BJ (cell line): Measurements from ENCODE around the gene DSCAML1. TPM values are rescaled to one million over a fixed set of nuclear protein-coding genes. Genes with fewer than 3 reads are reported as not detected.

Experiments
- CTCF ChIA-PET: fragments of 350-600 bp; formaldehyde crosslinking; extraction: SDS; loops from one replicate; lab custom pipeline; 2021; ENCODE audit warnings: antibody characterized with exemption, inconsistent platforms; lab: Yijun Ruan, JAX
- POLR2A ChIA-PET: fragments of 300-600 bp; sonication (Branson Sonifier 250); formaldehyde crosslinking; extraction: SDS; loops from one replicate; lab custom pipeline; 2021; ENCODE audit warnings: antibody characterized with exemption; lab: Charles Lee
- DNase-seq: peaks from one replicate; pipeline ENCODE4 v3.0.0-alpha.2; 2011; ENCODE audit warnings: low read depth
- H3K27me3 ChIP-seq: 2 replicates; pipeline ENCODE4 v1.6.0; 2011; ENCODE audit warnings: low read length; ENCODE audit not compliant: control insufficient read depth, insufficient read depth
- H3K36me3 ChIP-seq: 2 replicates; pipeline ENCODE4 v1.5.1; 2011; ENCODE audit warnings: low read length; ENCODE audit not compliant: control insufficient read depth, insufficient read depth
- H3K4me3 ChIP-seq: 2 replicates; pipeline ENCODE4 v1.5.1; 2011; ENCODE audit warnings: low read depth, mild to moderate bottlenecking, control low read depth, low read length
- CTCF ChIP-seq: IDR thresholded peaks from 2 replicates; pipeline ENCODE4 v1.5.1; 2011; ENCODE audit warnings: low read depth, mild to moderate bottlenecking, control low read depth, inconsistent platforms, low read length, moderate library complexity; ENCODE audit not compliant: insufficient read depth
- polyA plus RNA-seq: library from polyadenylated mRNA; depleted of rRNA; stranded (reverse); fragments of >200 nt; gene quantifications from 2 replicates; pipeline ENCODE4 v1.2.3, GENCODE V29; 2011

The DSCAML1 gene
- polyA plus RNA-seq, 1 experiment, result not detected

DNA sequence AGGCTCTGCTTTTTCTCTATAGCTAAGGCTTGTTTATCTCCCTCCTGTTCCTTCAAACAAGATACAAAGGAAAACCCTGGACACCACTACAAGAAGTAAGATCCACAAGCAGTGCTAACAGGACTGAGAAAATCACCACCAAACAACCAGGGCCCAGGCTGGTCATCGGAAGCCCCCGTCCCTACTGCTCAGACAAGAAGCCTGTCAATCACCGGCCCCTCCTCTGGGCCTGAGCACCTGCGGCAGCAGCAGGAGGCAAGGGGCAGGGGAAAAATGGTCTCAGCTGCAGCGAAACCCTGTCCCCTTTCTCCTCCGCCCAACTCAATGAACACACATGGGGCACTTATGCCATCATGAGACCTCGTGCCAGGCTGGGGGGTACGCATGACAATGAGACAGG is 314.1 kb downstream of the DSCAML1 start:
- POLR2A ChIA-PET, result no interaction called here
- no peak for DNase-seq
- H3K36me3 ChIP-seq, result no peaks in the 10 kb centered on the region
- CTCF ChIA-PET, result no interaction called here
- no peak for TF ChIP-seq CTCF
- no peak overlapping the region for H3K4me3 ChIP-seq
- no peaks in the 10 kb centered on the region for H3K27me3 ChIP-seq

DNA sequence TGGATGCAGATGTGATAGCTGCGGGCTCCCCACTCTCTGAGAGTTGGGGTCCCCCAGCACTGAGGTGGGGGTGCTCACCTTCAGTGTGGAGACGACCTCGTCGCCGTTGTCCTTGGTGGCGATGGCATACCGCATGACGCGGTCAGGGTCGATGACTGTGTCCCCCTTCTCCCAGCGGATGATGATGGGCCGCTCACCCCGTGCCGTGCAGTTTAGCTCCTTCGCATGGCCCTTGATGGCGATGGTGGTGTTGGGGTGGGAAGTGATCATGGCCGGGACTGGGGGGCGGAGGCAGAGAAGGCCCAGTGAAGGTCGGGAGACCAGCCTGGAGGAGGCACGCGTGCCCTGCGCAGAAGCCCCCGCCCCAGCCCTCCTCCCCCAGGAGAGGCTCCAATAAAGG is 315.1 kb downstream of the DSCAML1 start:
- no peak for DNase-seq
- no peak for TF ChIP-seq CTCF
- POLR2A ChIA-PET, result no interaction called here
- Histone ChIP-seq H3K27me3 (no peaks in the 10 kb centered on the region), H3K36me3 (no peaks in the 10 kb centered on the region), H3K4me3 (no peak overlapping the region)
- CTCF ChIA-PET, result interaction anchor here (0.6 kb wide), 1 partner anchor 84 kb away, joined by 3 read pairs; no protein-coding TSS in a partner anchor

DNA sequence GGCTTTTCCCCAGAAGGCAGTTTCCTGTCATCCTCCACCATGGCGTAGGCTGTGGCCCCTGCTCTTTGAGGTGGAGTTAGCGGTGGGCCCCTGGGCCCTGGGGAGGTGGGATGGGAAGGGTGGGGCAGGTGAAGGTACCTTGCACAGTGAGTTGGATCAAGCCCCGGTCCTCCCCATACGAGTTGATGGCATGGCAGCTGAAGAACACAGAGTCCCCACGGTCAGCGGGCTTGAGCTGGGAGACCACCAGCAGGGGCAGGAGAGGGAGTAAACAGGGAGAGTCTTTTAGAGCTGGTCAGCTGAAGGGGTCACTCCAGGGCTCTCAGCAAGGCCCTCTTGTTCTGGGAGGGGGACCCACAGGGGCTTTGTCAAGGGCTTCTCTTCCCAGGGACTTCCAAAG is 316.0 kb downstream of the DSCAML1 start:
- no peak for DNase-seq
- Histone ChIP-seq H3K4me3 (no peak overlapping the region), H3K27me3 (no peaks in the 10 kb centered on the region), H3K36me3 (no peaks in the 10 kb centered on the region)
- no peak for TF ChIP-seq CTCF
- POLR2A ChIA-PET, result no interaction called here
- CTCF ChIA-PET, result interaction anchor here (1.9 kb wide), 1 partner anchor 55 kb away, joined by 7 read pairs; no protein-coding TSS in a partner anchor

GRCh38 chr11:117480221-117480620 is 316.8 kb downstream of the DSCAML1 start:
- no peaks in the 10 kb centered on the region for H3K36me3 ChIP-seq
- ChIA-PET CTCF (interaction anchor here (1.9 kb wide), 1 partner anchor 54 kb away, joined by 7 read pairs; no protein-coding TSS in a partner anchor), POLR2A (no interaction called here)
- no peaks in the 10 kb centered on the region for H3K27me3 ChIP-seq
- H3K4me3 ChIP-seq, result no peak overlapping the region
- TF ChIP-seq CTCF, result no peak
- DNase-seq, result no peak

- ChIA-PET POLR2A (no interaction called here), CTCF (interaction anchor here (0.8 kb wide), 1 partner anchor 9 kb away, joined by 3 read pairs; no protein-coding TSS in a partner anchor)
- DNase-seq, result no peak
- Histone ChIP-seq H3K27me3 (no peaks in the 10 kb centered on the region), H3K4me3 (no peak overlapping the region), H3K36me3 (no peaks in the 10 kb centered on the region)
- TF ChIP-seq CTCF, result no peak
Measured at GRCh38 chr11:117479372-117479771, 317.6 kb downstream of the DSCAML1 start.
